ENCODE results near the gene OTUD7B.

The OTUD7B gene

DNA sequence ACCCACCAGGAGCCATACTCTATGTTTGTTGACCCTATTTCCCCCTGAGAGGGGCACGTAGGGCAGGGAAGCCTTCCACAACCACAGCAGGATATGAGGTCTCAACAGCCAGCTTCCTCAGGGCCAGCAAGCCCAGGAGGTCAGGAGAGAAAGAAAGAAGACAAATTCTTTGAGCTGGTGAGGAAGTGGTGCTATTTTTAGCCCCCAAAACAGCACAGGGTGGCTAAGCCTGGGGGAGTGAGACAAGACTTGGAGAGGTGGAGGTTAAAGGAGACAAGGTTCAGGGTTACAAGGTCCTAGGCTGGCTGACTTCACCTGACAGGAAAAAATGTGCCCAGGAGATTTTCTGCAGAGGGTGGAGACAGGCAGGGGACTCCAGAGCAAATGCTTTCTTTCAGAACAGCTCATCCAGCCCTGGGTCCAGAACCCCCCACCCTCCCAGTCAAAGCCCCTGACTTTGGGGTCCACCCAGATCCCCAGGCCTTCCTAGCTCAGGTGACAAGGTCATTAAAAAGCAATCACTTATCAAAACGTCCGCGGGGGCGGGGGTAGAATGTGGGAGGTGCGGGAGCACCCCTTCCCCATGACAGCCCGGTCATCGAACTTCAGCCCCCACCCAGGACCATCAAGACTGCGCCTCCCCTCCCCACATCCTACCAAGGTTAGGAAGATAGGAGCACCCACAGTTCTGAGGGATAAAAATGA, 94.2 kb downstream of the OTUD7B start:
- DNase-seq (ENCODE audit: low spot score), result no peak

DNA sequence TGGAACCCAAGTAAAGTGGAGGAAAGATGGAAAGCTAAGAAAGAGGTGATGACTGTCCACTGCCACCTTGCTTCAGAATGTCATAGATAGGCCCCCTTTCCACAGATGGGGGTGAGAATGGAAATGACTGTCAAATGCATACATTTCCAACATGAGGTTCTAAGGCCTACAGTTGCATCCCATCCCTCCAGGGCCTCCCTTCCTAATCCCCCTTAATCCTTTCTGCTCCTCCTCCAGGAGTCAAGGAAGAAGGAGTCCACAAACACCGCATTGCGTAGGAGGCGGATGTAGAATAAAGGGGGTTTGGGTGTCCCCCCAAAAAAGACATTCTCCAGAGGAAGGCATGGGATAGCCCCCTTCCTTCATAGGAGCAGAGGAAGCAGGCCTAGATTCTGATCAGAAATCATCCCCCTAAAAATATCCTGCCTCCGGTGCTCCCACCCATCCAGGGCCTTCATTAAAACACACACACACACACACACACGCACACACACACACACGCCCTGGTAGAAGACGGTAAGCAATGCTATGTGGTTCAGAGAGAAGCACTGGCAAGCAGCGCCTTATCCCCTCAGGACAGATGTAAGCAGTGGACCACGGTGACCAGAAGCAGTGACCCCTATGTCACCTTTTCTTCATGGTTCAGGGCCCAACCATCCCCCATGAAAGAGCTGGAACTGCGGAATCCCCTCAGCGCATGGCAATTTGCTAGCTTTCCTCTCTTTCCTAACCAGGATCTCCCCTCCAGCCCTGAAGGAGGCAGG, 94.9 kb downstream of the OTUD7B start:
- no peak for DNase-seq (ENCODE audit: low spot score)

DNA sequence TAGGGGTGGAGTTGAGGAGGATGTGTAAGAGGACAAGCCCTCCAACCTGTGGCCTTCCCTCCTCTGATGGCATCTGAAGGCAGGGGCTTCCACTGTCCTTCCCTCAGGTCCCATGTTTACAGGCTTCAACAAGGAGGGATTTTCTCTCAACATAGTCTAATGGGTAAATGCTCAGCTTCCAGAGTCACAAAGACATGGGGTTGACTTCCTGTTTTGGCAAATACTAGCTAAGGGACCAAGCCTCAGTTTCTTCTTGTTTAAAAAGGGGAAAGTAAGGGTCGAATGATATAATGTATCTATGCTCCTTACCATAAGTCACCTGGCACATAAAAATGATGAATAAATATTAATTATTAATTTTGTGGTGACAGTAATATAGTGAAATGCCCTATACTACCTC, 96.0 kb downstream of the OTUD7B start:
- DNase-seq (ENCODE audit: low spot score), result no peak

DNA sequence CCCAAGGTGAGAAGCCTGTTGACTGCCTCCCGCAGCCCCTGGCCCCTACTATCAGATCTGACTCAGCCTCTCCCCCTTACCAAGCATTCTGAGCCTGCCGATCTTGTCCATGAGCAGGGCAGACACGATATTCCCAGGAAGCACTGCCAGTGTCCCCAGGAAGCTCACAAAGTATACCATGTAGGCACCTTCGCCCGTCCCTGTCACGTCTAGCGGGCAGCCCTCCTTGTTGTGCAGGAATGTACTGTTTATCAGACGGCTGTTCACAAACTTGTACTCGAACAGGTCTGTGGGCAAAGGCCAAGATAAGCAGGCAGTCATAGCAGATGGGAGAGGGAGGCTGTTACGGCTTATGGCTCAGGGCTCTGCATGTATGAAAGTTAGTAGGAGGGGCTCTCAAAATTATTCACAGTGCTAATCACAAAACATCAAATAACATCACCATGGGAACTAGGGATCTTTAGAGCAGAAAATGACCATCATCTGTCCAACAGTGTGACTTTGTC, 103.9 kb downstream of the OTUD7B start:
- DNase-seq (ENCODE audit: low spot score), result no peak

DNA sequence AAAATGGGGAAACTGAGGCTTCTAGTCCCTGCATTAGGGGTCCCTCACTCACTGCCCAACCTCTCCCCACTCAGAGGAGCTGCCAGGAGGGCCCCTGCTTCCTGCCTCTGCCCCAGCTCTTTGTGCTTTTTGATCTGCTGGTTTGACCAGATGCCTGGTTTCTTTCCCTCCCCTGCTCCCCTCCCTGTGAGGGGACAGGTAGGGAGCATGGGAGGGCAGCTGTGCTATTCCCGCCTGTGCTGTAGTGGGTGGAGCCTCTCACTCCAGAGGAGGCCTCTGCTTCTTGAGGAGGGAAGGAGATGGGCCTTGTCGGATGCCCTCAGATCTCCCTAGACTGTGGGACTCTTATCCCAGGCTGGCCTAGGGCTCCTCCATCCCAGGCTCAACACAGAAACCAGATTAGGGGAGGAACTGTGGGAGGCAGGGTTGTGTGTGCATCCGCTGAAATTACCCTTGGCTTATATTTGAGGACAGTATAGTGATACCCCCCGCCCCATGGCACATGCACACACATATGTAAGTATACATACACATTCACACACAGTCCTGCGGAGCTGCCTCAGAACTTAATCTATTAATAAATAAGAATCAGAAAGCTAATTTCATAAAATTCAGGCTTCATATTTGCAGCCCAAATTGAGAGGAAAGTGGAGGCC, 106.6 kb downstream of the OTUD7B start:
- no peak for DNase-seq (ENCODE audit: low spot score)

DNA sequence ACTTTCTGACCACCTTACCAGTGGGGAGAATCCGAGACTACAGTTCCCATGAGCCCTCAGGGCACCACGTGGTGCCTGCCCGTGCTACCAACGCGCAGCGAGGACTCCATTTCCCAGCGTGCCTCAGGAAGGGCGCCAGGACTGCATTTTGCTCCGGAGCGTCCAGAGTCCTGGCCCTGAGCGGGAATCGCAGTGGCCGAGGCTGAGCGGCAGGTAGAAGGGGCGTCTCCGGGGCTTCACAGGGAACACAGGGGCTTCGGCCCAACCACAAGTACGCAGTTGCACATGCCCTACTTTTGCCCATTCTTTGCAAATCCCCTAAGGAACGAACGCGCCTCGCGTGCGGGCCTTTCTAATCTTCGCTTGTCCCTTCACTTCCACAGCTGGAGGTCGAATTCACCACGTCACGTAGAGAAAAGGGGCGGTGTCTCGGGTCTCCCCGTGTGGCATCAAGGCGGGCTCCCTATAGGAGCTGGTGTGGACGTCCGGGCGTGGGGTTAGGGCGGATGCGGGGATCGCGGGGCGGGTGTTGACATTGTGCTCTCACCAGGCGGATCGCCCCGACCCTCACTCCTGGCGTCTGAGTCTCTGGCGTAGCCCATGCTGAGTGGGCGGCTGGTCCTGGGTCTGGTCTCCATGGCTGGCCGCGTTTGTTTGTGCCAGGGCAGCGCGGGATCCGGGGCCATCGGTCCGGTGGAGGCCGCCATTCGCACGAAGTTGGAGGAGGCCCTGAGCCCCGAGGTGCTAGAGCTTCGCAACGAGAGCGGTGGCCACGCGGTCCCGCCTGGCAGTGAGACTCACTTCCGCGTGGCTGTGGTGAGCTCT, 110.9 kb downstream of the OTUD7B start, which contains the start of gene BOLA1:
Gene BOLA1, plus strand, starts transcription at position 109 of the 825 bp plus-strand sequence. Its CDS starts 492 bp downstream, at position 601.
- peak; percentile 96 for DNase-seq (ENCODE audit: low spot score)

DNA sequence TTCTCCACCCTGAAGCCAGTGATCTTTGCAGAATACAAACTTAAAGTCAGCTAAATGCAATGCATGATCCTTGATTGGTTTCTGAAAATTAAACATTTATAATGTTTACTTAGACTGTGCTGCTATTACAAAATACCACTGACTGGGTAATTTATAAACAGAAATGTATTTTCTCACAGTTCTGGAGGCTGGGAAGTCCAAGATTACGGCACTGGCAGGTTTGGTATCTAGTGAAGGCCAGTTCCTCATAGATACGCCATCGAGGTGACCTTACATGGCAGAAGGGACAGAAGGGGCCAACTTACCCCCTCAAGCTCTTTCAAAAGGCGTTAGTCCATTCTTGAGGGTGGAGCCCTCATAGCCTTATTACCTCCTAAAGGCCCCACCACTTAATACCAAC, 114.0 kb downstream of the OTUD7B start:
- DNase-seq (ENCODE audit: low spot score), result no peak

DNA sequence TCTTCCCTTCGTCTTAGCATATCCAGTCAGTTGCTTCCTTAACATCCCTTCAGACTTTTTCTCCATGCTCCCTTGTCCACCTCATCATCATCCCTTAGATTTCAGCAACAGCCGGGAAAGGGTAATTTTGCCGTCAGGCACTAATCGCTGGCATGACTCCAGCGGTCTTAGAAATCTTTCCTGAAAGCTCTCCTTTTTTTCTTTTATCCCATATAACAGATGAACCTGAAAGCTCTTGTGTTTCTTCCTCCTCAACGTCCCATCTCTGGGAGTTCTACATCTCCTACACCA, 121.6 kb downstream of the OTUD7B start:
- DNase-seq (ENCODE audit: low spot score), result no peak

DNA sequence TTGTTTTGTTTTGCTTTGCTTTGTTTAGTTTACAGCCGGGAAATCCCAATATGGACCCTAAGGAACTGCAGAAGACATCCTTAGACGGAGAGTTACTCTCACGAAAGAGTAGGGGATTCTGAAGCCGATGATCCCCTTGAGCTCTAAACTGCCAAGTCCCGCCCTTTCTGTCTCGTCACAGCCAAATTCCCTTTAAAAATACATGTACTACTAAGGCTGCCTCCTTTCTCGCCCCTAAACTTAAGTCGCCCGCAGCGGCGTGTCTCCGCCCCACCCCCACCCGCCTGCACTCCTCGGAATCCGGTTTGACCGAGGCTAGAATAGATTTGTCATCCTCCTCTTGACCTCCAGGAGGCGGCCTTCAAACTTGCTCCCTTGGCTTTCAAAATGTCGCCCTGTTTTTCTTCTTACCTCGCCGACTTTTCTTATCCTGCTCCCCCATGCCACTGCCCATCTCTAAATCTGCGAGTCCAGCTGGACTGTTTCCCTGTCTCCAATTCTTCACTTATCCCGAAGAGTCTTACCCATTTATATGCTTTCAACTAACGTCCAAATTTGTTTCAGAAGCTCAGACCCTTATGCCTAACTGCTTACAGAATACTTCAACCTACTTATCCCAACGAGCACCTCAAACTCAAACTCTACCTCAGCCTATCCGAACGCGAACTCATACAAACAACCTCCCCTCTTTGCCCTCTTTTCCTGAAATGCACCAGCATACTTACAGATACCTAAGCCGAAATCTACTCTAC, 122.1 kb downstream of the OTUD7B start:
- no peak for DNase-seq (ENCODE audit: low spot score)

All from NAMALWA (cell line).